ENCODE measurements around the gene TSPAN10. TPM values are rescaled to one million over a fixed set of nuclear protein-coding genes. Genes with fewer than 3 reads are reported as not detected.

Gene TSPAN10
- total and polyA plus RNA-seq, 9 of the 15 experiments (the other 6 are each of a cell fraction or from before 2014, with no cell fraction given): 0.05 to 0.31 (median 0.13) TPM; not detected in 1

DNA sequence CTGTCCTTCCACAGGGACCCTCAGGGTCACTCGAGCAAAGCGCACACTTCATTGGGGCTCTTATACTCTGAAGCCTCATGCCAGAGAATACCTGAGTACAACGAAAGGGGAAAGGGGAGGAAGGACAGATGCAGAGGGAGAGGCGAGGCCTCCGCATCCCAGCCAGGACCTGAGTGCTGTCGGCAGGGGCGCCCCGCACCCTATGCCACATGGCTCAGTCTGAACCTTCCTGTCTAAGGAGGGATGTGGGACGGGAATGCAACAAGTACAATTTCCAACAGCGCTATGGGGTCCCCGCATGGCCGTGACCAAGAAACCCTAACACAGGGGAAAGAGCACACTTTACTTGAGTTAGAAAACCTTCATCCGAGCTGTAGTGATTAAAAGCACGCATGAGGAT, 45.0 kb upstream of the TSPAN10 start:
- intact Hi-C loops (cut with micrococcal nuclease): no loop called here
- BruUV-seq (replicated peaks): no TSS peak
- TF ChIP-seq ZNF717 (CRISPR knock-in tag; IDR thresholded peaks at IDR 0.05): no peak
- no peak for TF ChIP-seq AFF1 (IDR thresholded peaks at IDR 0.05; ENCODE audit: low read depth in 1 of 2, partially characterized antibody in 2 of 2)
- no peak for TF ChIP-seq ATF1 (CRISPR knock-in tag; IDR thresholded peaks at IDR 0.05)
- no peak for TF ChIP-seq ATF1 (tag; IDR thresholded peaks at IDR 0.05)
- DNase-seq (ENCODE audit: extremely low read depth in 1 of 4, low spot score in 3 of 4): no peak
- Histone ChIP-seq H3K36me3 (ENCODE audit: control insufficient read depth, insufficient read depth, low read length) (peaks cover 92% of the 10 kb centered on the region), H2AFZ (ENCODE audit: low read depth, low read length) (no peak overlapping the region), H3K9me1 (ENCODE audit: control insufficient read depth, insufficient read depth, low read length) (peaks cover 4% of the 10 kb centered on the region), H4K20me1 (replicated peaks; ENCODE audit: control insufficient read depth, insufficient read depth, low read length) (no peaks in the 10 kb centered on the region), H3K27me3 (ENCODE audit: control insufficient read depth in 2 of 2, insufficient read depth in 2 of 2, low read length in 2 of 2) (no peaks in the 10 kb centered on the region), H3K4me3 (no peak overlapping the region), H3K9ac (ENCODE audit: insufficient read depth in 1 of 2, low read depth in 2 of 2, low read length in 2 of 2) (no peak overlapping the region), H3K4me1 (replicated peaks in 1 of 2; ENCODE audit: control insufficient read depth in 2 of 2, insufficient read depth in 2 of 2, low read length in 2 of 2) (no peaks in the 10 kb centered on the region), H3K4me2 (ENCODE audit: insufficient read depth, low read length) (no peak overlapping the region), H3K79me2 (ENCODE audit: control insufficient read depth, insufficient read depth, low read length) (no peaks in the 10 kb centered on the region), H3K27ac (ENCODE audit: extremely low read depth, low read depth, low read length) (no peak overlapping the region), H3K9me3 (replicated peaks; ENCODE audit: control insufficient read depth, insufficient read depth, low read depth, low read length) (no peaks in the 10 kb centered on the region)
- ChIA-PET CTCF (ENCODE audit: low intra/inter-chr PET ratio) (no interaction called here), POLR2A (no interaction called here)
- in situ Hi-C loops (cut with MboI): no loop called here
- no peak for FAIRE-seq
- ATAC-seq: no peak
- WGBS (ENCODE audit: insufficient coverage, low coverage, missing lambda C conversion rate): 98% methylated on average over 13 of the region's 14 CpGs
